Esophagus (tissue), 2 donors: Measurements from ENCODE around the gene TMEM135. TPM values are rescaled to one million over a fixed set of nuclear protein-coding genes. Genes with fewer than 3 reads are reported as not detected.
"Not testable (repeated sequence)": the region's sequence is repeated elsewhere in the genome, so short reads cannot be mapped to it uniquely, and the experiment has no call there.

Experiments used
- H3K27ac ChIP-seq, 2 donors: one replicate each; pipeline ENCODE4 v1.5.1; 2013; ENCODE audit warnings: low read depth in 2 of 2, mild to moderate bottlenecking in 2 of 2, inconsistent platforms in 1 of 2, low read length in 1 of 2, moderate library complexity in 1 of 2
- H3K27me3 ChIP-seq, 2 donors: one replicate each; pipeline ENCODE4 v1.6.1; 2013; ENCODE audit warnings: low read length in 2 of 2, control low read depth in 1 of 2, mild to moderate bottlenecking in 1 of 2; ENCODE audit not compliant: insufficient read depth in 2 of 2, control insufficient read depth in 1 of 2
- H3K36me3 ChIP-seq, 2 donors: one replicate each; pipeline ENCODE4 v1.6.1; 2013; ENCODE audit warnings: low read length in 1 of 2; ENCODE audit not compliant: control insufficient read depth in 2 of 2, insufficient read depth in 2 of 2
- H3K4me1 ChIP-seq, 2 donors: one replicate each; pipeline ENCODE4 v1.6.1; 2013; ENCODE audit warnings: low read length in 1 of 2; ENCODE audit not compliant: control insufficient read depth in 2 of 2, insufficient read depth in 2 of 2
- H3K4me3 ChIP-seq, 2 donors: one replicate each; pipeline ENCODE4 v1.5.1; 2013; ENCODE audit warnings: low read length in 2 of 2, mild to moderate bottlenecking in 2 of 2, low read depth in 1 of 2, moderate library complexity in 1 of 2
- H3K9me3 ChIP-seq, 2 donors: one replicate each; pipeline ENCODE4 v1.6.1; 2013; ENCODE audit warnings: mild to moderate bottlenecking in 2 of 2, low read depth in 1 of 2, low read length in 1 of 2, moderate library complexity in 1 of 2; ENCODE audit not compliant: control insufficient read depth in 2 of 2, insufficient read depth in 1 of 2
- WGBS, 2 donors: extraction: QIAGEN DNeasy Blood & Tissue Kit; methylation state at CpG; one replicate each; pipeline ENCODE4 v1.1.7; 2013; 5-methylcytosine and 5-hydroxymethylcytosine counted together
- polyA plus RNA-seq, 2 donors: library from polyadenylated mRNA; stranded (reverse); fragments of 200-250 nt; gene quantifications; one replicate each; pipeline ENCODE4 v1.2.3, GENCODE V29; 2013
- donor health status: healthy with polysubstance abuse.
- donor health status: Bipolar disorder and iron deficiency.

TMEM135 gene
- polyA plus RNA-seq, 2 donors: 2.2 to 2.6 TPM

- Histone ChIP-seq H3K27ac (no peak overlapping the region), H3K27me3 (no peaks in the 10 kb centered on the region), H3K36me3 (no peaks in the 10 kb centered on the region), H3K9me3 (no peaks in the 10 kb centered on the region), H3K4me1 (no peaks in the 10 kb centered on the region), H3K4me3 (no peak overlapping the region)
- 69 to 78% methylated on average over 5 of the region's 5 CpGs for WGBS, 2 donors
Measured at GRCh38 chr11:86999859-87000753, 37.6 kb upstream of the TMEM135 start.

- Histone ChIP-seq H3K27ac (no peak overlapping the region), H3K4me1 (no peaks in the 10 kb centered on the region), H3K36me3 (no peaks in the 10 kb centered on the region), H3K27me3 (no peaks in the 10 kb centered on the region), H3K4me3 (no peak overlapping the region), H3K9me3 (no peaks in the 10 kb centered on the region)
- WGBS, 2 donors: 70 to 89% methylated on average over 1 of the region's 1 CpG
Measured at GRCh38 chr11:87002918-87003317, 34.8 kb upstream of the TMEM135 start.

- not testable (repeated sequence) for H3K4me3 ChIP-seq, H3K4me1 ChIP-seq, H3K27me3 ChIP-seq, H3K36me3 ChIP-seq, H3K9me3 ChIP-seq, H3K27ac ChIP-seq
- 58 to 80% methylated on average over 4 of the region's 4 CpGs for WGBS, 2 donors
Measured at GRCh38 chr11:87004281-87004680, 33.5 kb upstream of the TMEM135 start.

- no peaks in the 10 kb centered on the region for H3K27me3 ChIP-seq
- no peaks in the 10 kb centered on the region for H3K9me3 ChIP-seq
- no peak overlapping the region for H3K27ac ChIP-seq
- H3K4me3 ChIP-seq: no peak overlapping the region
- H3K36me3 ChIP-seq: no peaks in the 10 kb centered on the region
- 26 to 42% methylated on average over 3 of the region's 3 CpGs for WGBS, 2 donors
- no peaks in the 10 kb centered on the region for H3K4me1 ChIP-seq
Measured at GRCh38 chr11:87005569-87005921, 32.2 kb upstream of the TMEM135 start.

GRCh38 chr11:87006035-87006434, 31.7 kb upstream of the TMEM135 start:
- no peak overlapping the region for H3K27ac ChIP-seq
- no peaks in the 10 kb centered on the region for H3K27me3 ChIP-seq
- H3K9me3 ChIP-seq: no peaks in the 10 kb centered on the region
- H3K36me3 ChIP-seq: no peaks in the 10 kb centered on the region
- H3K4me3 ChIP-seq: no peak overlapping the region
- 88 to 90% methylated on average over 4 of the region's 4 CpGs for WGBS, 2 donors
- H3K4me1 ChIP-seq: no peaks in the 10 kb centered on the region

- WGBS, 2 donors: 63 to 68% methylated on average over 1 of the region's 1 CpG
- no peak overlapping the region for H3K27ac ChIP-seq
- no peak overlapping the region for H3K4me3 ChIP-seq
- no peaks in the 10 kb centered on the region for H3K36me3 ChIP-seq
- no peaks in the 10 kb centered on the region for H3K27me3 ChIP-seq
- no peaks in the 10 kb centered on the region for H3K9me3 ChIP-seq
- H3K4me1 ChIP-seq: peaks cover 0 to 2% of the 10 kb centered on the region in 2 donors
Measured at GRCh38 chr11:87007963-87008362, 29.8 kb upstream of the TMEM135 start.

GRCh38 chr11:87012089-87012488, 25.6 kb upstream of the TMEM135 start:
- no peak overlapping the region for H3K27ac ChIP-seq
- 71 to 73% methylated on average over 1 of the region's 1 CpG for WGBS, 2 donors
- H3K27me3 ChIP-seq: no peaks in the 10 kb centered on the region
- no peak overlapping the region for H3K4me3 ChIP-seq
- no peaks in the 10 kb centered on the region for H3K36me3 ChIP-seq
- H3K4me1 ChIP-seq: peaks cover 0 to 2% of the 10 kb centered on the region in 2 donors
- no peaks in the 10 kb centered on the region for H3K9me3 ChIP-seq

- H3K27ac ChIP-seq: no peak overlapping the region
- no peak overlapping the region for H3K4me3 ChIP-seq
- H3K36me3 ChIP-seq: no peaks in the 10 kb centered on the region
- peaks cover 0 to 2% of the 10 kb centered on the region in 2 donors for H3K4me1 ChIP-seq
- no peaks in the 10 kb centered on the region for H3K9me3 ChIP-seq
- WGBS, 2 donors: 50 to 60% methylated on average over 1 of the region's 1 CpG
- no peaks in the 10 kb centered on the region for H3K27me3 ChIP-seq
Measured at GRCh38 chr11:87012673-87013072, 25.1 kb upstream of the TMEM135 start.

- no peaks in the 10 kb centered on the region for H3K9me3 ChIP-seq
- H3K4me1 ChIP-seq: peaks cover 0 to 2% of the 10 kb centered on the region in 2 donors
- WGBS, 2 donors: 69 to 74% methylated on average over 5 of the region's 5 CpGs
- H3K27ac ChIP-seq: no peak overlapping the region
- H3K4me3 ChIP-seq: no peak overlapping the region
- H3K36me3 ChIP-seq: no peaks in the 10 kb centered on the region
- H3K27me3 ChIP-seq: no peaks in the 10 kb centered on the region
Measured at GRCh38 chr11:87013912-87014825, 23.6 kb upstream of the TMEM135 start.
